ENCODE data around the gene NDST1. TPM values are rescaled to one million over a fixed set of nuclear protein-coding genes. Genes with fewer than 3 reads are reported as not detected.

The NDST1 gene
- total RNA-seq, 6 experiments from 2014 or later = 126 to 199 (median 147) TPM

DNA sequence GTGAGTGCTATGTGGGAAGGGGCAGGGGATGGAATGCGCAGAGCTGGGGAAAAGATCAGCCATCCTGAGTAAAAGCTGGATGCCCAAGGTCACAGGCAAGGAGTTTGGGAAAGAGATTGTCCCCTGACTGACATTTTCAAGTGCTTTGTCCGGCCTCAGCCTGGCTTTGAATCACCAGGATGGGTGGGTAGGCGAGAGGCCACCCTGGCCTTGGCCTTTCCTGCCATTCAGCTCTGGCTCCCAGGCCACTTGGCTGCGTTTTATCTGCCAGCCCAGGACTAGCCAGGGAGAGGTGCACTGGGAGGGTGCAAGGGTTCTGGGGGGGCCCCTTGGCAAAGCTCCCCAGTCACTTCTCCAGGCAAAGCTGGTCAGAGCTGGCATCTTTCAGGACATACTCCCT is 95.1 kb downstream of the NDST1 start:
- Mint-ChIP-seq H3K36me3 (ENCODE audit: low read depth) (no peaks in the 10 kb centered on the region), H3K27me3 (ENCODE audit: insufficient read depth) (peaks cover 4% of the 10 kb centered on the region), H3K4me3 (no peak overlapping the region), H3K4me1 (ENCODE audit: low read depth) (peaks cover 14% of the 10 kb centered on the region), H3K27ac (no peak overlapping the region), H3K9me3 (no peaks in the 10 kb centered on the region)
- TF ChIP-seq CTCF (IDR thresholded peaks at IDR 0.05) = no peak
- DNase-seq = no peak

GRCh38 chr5:150603491-150603890 is 95.6 kb downstream of the NDST1 start:
- no peak for DNase-seq
- Mint-ChIP-seq H3K27me3 (ENCODE audit: insufficient read depth) (peaks cover 4% of the 10 kb centered on the region), H3K4me1 (ENCODE audit: low read depth) (peaks cover 14% of the 10 kb centered on the region), H3K27ac (no peak overlapping the region), H3K36me3 (ENCODE audit: low read depth) (no peaks in the 10 kb centered on the region), H3K9me3 (no peaks in the 10 kb centered on the region), H3K4me3 (no peak overlapping the region)
- TF ChIP-seq CTCF (IDR thresholded peaks at IDR 0.05) = no peak

DNA sequence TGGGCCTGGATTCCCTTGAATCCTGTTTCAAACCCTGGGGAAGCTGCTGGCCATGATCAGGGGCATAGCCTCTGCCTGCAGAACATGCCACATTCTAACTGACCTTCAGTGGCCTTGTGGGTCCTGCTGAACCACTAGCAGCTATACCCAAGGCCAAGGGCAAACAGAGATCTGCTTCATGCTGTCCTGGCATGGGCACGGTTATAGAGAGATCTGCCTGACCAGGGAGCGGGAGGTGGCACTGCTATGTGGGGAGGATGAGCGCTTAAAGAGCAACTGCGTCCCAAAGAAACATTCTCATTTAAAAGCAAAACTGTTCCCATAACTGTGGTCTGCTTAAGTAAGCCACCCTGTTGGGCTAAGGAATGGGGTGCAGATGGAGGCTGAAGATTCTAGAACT is 96.1 kb downstream of the NDST1 start:
- Mint-ChIP-seq H3K9me3 (no peaks in the 10 kb centered on the region), H3K36me3 (ENCODE audit: low read depth) (no peaks in the 10 kb centered on the region), H3K27me3 (ENCODE audit: insufficient read depth) (peaks cover 4% of the 10 kb centered on the region), H3K4me1 (ENCODE audit: low read depth) (peaks cover 14% of the 10 kb centered on the region), H3K4me3 (no peak overlapping the region), H3K27ac (no peak overlapping the region)
- no peak for TF ChIP-seq CTCF (IDR thresholded peaks at IDR 0.05)
- no peak for DNase-seq

DNA sequence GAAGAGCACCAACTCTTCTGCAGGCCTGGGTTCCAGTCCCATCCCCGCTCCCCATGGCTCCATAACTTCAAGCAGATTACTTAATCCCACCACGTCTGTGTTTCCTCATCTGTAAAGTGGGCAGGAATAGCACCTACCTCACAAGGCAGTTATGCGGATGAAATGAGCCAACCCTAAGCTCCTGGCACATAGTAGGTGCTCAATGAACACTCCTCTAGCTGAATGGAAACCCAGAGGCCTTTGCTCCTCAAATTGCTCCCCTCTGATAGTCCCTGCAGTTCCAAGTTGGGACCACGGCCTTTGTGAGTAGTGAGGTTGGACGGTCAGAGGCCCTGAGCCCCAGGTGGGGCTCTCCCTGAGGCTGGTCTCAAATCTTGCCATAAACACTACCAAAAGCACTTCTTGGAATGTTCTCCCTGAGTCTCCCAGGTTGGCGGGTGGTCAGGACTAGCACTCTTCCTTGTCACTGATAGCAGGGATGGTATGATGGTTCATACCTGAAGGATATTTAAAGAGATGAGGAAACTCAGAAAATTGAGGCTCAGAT is 97.0 kb downstream of the NDST1 start:
- Mint-ChIP-seq H3K9me3 (no peaks in the 10 kb centered on the region), H3K4me1 (ENCODE audit: low read depth) (peaks cover 8% of the 10 kb centered on the region), H3K36me3 (ENCODE audit: low read depth) (no peaks in the 10 kb centered on the region), H3K27ac (no peak overlapping the region), H3K27me3 (ENCODE audit: insufficient read depth) (peaks cover 4% of the 10 kb centered on the region), H3K4me3 (no peak overlapping the region)
- TF ChIP-seq CTCF (IDR thresholded peaks at IDR 0.05) = no peak
- no peak for DNase-seq

GRCh38 chr5:150605546-150605945 is 97.6 kb downstream of the NDST1 start:
- Mint-ChIP-seq H3K27ac (no peak overlapping the region), H3K36me3 (ENCODE audit: low read depth) (no peaks in the 10 kb centered on the region), H3K9me3 (no peaks in the 10 kb centered on the region), H3K4me1 (ENCODE audit: low read depth) (peaks cover 2% of the 10 kb centered on the region), H3K4me3 (no peak overlapping the region), H3K27me3 (ENCODE audit: insufficient read depth) (peaks cover 4% of the 10 kb centered on the region)
- no peak for DNase-seq
- TF ChIP-seq CTCF (IDR thresholded peaks at IDR 0.05) = no peak

- Mint-ChIP-seq H3K9me3 (no peaks in the 10 kb centered on the region), H3K4me1 (ENCODE audit: low read depth) (no peaks in the 10 kb centered on the region; the same call in 1 of the 2 replicates), H3K4me3 (no peak overlapping the region), H3K27ac (no peak overlapping the region), H3K27me3 (ENCODE audit: insufficient read depth) (peaks cover 4% of the 10 kb centered on the region), H3K36me3 (ENCODE audit: low read depth) (no peaks in the 10 kb centered on the region)
- TF ChIP-seq CTCF (IDR thresholded peaks at IDR 0.05) = no peak
- no peak for DNase-seq
These were observed 98.5 kb downstream of the NDST1 start for GRCh38 chr5:150606476-150606875.
